HepG2 (cell line): ENCODE results near the gene ZNF30. TPM values are rescaled to one million over a fixed set of nuclear protein-coding genes. Genes with fewer than 3 reads are reported as not detected.

Experiments used
- ARHGAP35 ChIP-seq: sonication (generic); formaldehyde crosslinking; IDR thresholded peaks from 2 replicates; pipeline ENCODE4 v1.9.0; 2022; ENCODE audit warnings: mild to moderate bottlenecking, inconsistent platforms, moderate library complexity, missing genetic modification reagents, borderline replicate concordance
- CENPX ChIP-seq: sonication (generic); formaldehyde crosslinking; IDR thresholded peaks from 2 replicates; pipeline ENCODE4 v1.9.0; 2021; ENCODE audit warnings: mild to moderate bottlenecking, missing genetic modification reagents, moderate library complexity
- HDAC2 ChIP-seq: sonication (generic); formaldehyde crosslinking; IDR thresholded peaks from 2 replicates; pipeline ENCODE4 v1.4.0; 2020; ENCODE audit warnings: missing genetic modification reagents
- KDM5A ChIP-seq: fragments of 200-600 bp; sonication (generic); IDR thresholded peaks from 2 replicates; pipeline ENCODE4 v1.7.0; 2018; ENCODE audit warnings: antibody characterized with exemption, mild to moderate bottlenecking, low read length, borderline replicate concordance
- NR1H2 ChIP-seq: sonication (generic); formaldehyde crosslinking; IDR thresholded peaks from 2 replicates; pipeline ENCODE4 v1.8.1; 2022; ENCODE audit warnings: low read depth, missing genetic modification reagents, borderline replicate concordance
- THYN1 ChIP-seq: sonication (generic); formaldehyde crosslinking; IDR thresholded peaks from 2 replicates; pipeline ENCODE4 v1.8.1; 2023; ENCODE audit warnings: low read depth, mild to moderate bottlenecking, moderate library complexity, missing genetic modification reagents, borderline replicate concordance
- ZFP36L1 ChIP-seq: sonication (generic); formaldehyde crosslinking; IDR thresholded peaks from 2 replicates; pipeline ENCODE4 v1.8.0; 2022; ENCODE audit warnings: mild to moderate bottlenecking, missing genetic modification reagents, moderate library complexity
- ZNF317 ChIP-seq: sonication (generic); formaldehyde crosslinking; IDR thresholded peaks from 2 replicates; pipeline ENCODE4 v1.5.0; 2020; ENCODE audit warnings: mild to moderate bottlenecking, missing genetic modification reagents
- ZNF34 ChIP-seq: sonication (generic); formaldehyde crosslinking; IDR thresholded peaks from 2 replicates; pipeline ENCODE4 v1.4.0; 2020; ENCODE audit warnings: mild to moderate bottlenecking, missing genetic modification reagents, borderline replicate concordance
- ZNF616 ChIP-seq: sonication (generic); formaldehyde crosslinking; IDR thresholded peaks from 2 replicates; pipeline ENCODE4 v1.5.0; 2020; ENCODE audit warnings: low read depth, mild to moderate bottlenecking, missing genetic modification reagents
- ZNF768 ChIP-seq: sonication (generic); formaldehyde crosslinking; IDR thresholded peaks from 2 replicates; pipeline ENCODE4 v1.4.0; 2020; ENCODE audit warnings: missing genetic modification reagents
- ZNF792 ChIP-seq: IDR thresholded peaks from 2 replicates; pipeline ENCODE4 v1.6.1; 2016
- ZSCAN22 ChIP-seq: sonication (generic); formaldehyde crosslinking; IDR thresholded peaks from 2 replicates; pipeline ENCODE4 v1.4.0; 2020; ENCODE audit warnings: mild to moderate bottlenecking, missing genetic modification reagents
- polyA plus RNA-seq, 8 experiments: library from polyadenylated mRNA; depleted of rRNA in 3 of 8; stranded (reverse) in 7 of 8; unstranded in 1 of 8; fragments of >200 nt; fragmentation: Illumina TruSeq in 4 of 8; extraction: Trizol in 4 of 8; gene quantifications; 2 replicates each; pipeline versions ENCODE4 v1.2.1 to v1.2.3, GENCODE V29; 2011 to 2016; ENCODE audit warnings: low read depth in 4 of 8, missing spikeins in 1 of 8, mixed read lengths in 1 of 8; ENCODE audit not compliant: insufficient read depth in 1 of 8
- total RNA-seq, 5 experiments: library from RNA; depleted of rRNA; stranded (reverse); fragments of >200 nt; fragmentation: Illumina TruSeq; extraction: Trizol; gene quantifications; 2 replicates each; pipeline ENCODE4 v1.2.3, GENCODE V29; 2016; ENCODE audit warnings: low read depth in 1 of 5
- TF ChIP-seq, protein P1 (sequence below): sonication (generic); formaldehyde crosslinking; conservative IDR thresholded peaks from 2 replicates; pipeline ENCODE4 v1.4.0; 2020; ENCODE audit warnings: mild to moderate bottlenecking, missing genetic modification reagents, moderate library complexity
- TF ChIP-seq, protein P2 (sequence below): sonication (generic); formaldehyde crosslinking; IDR thresholded peaks from 2 replicates; pipeline ENCODE4 v1.8.0; 2022; ENCODE audit warnings: mild to moderate bottlenecking, missing genetic modification reagents; ENCODE audit not compliant: insufficient replicate concordance
- TF ChIP-seq, protein P3 (sequence below): sonication (generic); formaldehyde crosslinking; IDR thresholded peaks from 2 replicates; pipeline ENCODE4 v1.4.0; 2020; ENCODE audit warnings: missing genetic modification reagents
- TF ChIP-seq, protein P4 (sequence below): sonication (generic); formaldehyde crosslinking; IDR thresholded peaks from 2 replicates; pipeline ENCODE4 v1.5.0; 2020; ENCODE audit warnings: missing genetic modification reagents, mild to moderate bottlenecking, borderline replicate concordance
- TF ChIP-seq, protein P5 (sequence below): sonication (generic); formaldehyde crosslinking; IDR thresholded peaks from 2 replicates; pipeline ENCODE4 v1.5.0; 2020; ENCODE audit warnings: missing genetic modification reagents

Gene ZNF30
- total and polyA plus RNA-seq, 2 of the 13 experiments (the other 11 are each of a cell fraction or from before 2014, with no cell fraction given), result 2.3 to 4.4 TPM

DNA sequence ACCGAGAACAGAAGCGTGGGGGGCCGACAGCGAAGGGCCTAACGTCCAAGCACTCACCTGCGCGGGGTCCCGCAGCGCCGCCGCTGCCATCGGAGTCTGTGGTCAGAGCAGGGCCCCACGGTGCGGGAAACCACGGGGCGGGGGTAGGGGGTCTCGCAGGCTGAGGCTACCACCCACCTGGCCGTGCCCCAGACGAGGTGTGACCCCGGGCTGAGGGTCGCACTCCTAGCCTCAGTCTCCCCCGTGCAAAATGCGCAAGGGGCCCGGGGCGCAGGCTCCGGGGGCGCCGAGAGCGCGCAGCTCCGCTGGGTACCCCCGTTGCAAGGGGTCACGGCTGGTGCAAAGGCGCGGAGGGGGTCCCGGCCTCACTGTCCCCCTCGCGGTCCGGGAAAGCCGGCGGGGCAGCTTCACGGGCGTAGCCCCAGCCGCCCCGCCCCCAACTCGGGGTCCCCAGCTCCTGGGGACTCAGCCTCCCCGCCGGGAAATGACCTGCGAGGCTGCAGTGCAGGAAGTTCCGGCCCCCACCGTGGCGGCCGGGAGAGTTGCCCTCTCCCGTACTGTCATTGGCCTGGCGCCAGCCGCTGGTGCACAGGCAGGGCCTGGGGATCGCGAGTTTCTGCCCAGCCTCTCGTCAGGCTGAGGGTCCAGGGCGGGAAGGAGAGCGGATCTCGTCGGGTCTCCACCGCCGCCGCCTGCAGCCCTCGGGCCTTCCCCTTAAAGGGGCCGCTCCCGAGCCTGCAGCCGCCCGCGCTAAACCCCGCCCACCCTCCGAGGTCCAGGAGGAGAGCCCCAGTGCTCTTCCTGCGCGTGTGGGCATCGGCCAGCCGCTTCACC, 37.1 kb downstream of the ZNF30 start, which contains the start of gene ZNF792 (continued):
- TF ChIP-seq, protein P1, sequence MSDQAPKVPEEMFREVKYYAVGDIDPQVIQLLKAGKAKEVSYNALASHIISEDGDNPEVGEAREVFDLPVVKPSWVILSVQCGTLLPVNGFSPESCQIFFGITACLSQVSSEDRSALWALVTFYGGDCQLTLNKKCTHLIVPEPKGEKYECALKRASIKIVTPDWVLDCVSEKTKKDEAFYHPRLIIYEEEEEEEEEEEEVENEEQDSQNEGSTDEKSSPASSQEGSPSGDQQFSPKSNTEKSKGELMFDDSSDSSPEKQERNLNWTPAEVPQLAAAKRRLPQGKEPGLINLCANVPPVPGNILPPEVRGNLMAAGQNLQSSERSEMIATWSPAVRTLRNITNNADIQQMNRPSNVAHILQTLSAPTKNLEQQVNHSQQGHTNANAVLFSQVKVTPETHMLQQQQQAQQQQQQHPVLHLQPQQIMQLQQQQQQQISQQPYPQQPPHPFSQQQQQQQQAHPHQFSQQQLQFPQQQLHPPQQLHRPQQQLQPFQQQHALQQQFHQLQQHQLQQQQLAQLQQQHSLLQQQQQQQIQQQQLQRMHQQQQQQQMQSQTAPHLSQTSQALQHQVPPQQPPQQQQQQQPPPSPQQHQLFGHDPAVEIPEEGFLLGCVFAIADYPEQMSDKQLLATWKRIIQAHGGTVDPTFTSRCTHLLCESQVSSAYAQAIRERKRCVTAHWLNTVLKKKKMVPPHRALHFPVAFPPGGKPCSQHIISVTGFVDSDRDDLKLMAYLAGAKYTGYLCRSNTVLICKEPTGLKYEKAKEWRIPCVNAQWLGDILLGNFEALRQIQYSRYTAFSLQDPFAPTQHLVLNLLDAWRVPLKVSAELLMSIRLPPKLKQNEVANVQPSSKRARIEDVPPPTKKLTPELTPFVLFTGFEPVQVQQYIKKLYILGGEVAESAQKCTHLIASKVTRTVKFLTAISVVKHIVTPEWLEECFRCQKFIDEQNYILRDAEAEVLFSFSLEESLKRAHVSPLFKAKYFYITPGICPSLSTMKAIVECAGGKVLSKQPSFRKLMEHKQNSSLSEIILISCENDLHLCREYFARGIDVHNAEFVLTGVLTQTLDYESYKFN (CRISPR knock-in tag), result peak; percentile 60
- TF ChIP-seq ZNF34 (CRISPR knock-in tag), result no peak
- no peak; the same call in none of the 2 replicates for TF ChIP-seq HDAC2 (CRISPR knock-in tag)
- TF ChIP-seq ZNF768 (CRISPR knock-in tag), result peak; percentile 20; the same call in 1 of the 2 replicates
- no peak; the same call in 1 of the 2 replicates for TF ChIP-seq ZFP36L1 (CRISPR knock-in tag)
- TF ChIP-seq, protein P2, sequence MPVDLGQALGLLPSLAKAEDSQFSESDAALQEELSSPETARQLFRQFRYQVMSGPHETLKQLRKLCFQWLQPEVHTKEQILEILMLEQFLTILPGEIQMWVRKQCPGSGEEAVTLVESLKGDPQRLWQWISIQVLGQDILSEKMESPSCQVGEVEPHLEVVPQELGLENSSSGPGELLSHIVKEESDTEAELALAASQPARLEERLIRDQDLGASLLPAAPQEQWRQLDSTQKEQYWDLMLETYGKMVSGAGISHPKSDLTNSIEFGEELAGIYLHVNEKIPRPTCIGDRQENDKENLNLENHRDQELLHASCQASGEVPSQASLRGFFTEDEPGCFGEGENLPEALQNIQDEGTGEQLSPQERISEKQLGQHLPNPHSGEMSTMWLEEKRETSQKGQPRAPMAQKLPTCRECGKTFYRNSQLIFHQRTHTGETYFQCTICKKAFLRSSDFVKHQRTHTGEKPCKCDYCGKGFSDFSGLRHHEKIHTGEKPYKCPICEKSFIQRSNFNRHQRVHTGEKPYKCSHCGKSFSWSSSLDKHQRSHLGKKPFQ (CRISPR knock-in tag), result peak; percentile 21
- TF ChIP-seq ARHGAP35 (CRISPR knock-in tag), result no peak
- TF ChIP-seq THYN1 (CRISPR knock-in tag), result no peak
- no peak for TF ChIP-seq ZNF616 (CRISPR knock-in tag)
- TF ChIP-seq, protein P3, sequence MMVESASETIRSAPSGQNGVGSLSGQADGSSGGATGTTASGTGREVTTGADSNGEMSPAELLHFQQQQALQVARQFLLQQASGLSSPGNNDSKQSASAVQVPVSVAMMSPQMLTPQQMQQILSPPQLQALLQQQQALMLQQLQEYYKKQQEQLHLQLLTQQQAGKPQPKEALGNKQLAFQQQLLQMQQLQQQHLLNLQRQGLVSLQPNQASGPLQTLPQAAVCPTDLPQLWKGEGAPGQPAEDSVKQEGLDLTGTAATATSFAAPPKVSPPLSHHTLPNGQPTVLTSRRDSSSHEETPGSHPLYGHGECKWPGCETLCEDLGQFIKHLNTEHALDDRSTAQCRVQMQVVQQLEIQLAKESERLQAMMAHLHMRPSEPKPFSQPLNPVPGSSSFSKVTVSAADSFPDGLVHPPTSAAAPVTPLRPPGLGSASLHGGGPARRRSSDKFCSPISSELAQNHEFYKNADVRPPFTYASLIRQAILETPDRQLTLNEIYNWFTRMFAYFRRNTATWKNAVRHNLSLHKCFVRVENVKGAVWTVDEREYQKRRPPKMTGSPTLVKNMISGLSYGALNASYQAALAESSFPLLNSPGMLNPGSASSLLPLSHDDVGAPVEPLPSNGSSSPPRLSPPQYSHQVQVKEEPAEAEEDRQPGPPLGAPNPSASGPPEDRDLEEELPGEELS, result peak; percentile 31; the same call in 1 of the 2 replicates
- TF ChIP-seq KDM5A, result no peak
- no peak for TF ChIP-seq CENPX (CRISPR knock-in tag)
- TF ChIP-seq ZSCAN22 (CRISPR knock-in tag), result no peak
- no peak; the same call in 1 of the 2 replicates for TF ChIP-seq ZNF317
- peak; percentile 75; the same call in 1 of the 2 replicates for TF ChIP-seq ZNF792 (CRISPR knock-in tag)
- no peak for TF ChIP-seq NR1H2
- TF ChIP-seq, protein P4, sequence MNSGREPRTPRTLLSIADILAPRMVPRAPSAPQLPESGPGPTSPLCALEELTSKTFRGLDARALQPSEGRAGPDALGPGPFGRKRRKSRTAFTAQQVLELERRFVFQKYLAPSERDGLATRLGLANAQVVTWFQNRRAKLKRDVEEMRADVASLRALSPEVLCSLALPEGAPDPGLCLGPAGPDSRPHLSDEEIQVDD (CRISPR knock-in tag), result peak; percentile 16; the same call in 1 of the 2 replicates
- TF ChIP-seq, protein P5, sequence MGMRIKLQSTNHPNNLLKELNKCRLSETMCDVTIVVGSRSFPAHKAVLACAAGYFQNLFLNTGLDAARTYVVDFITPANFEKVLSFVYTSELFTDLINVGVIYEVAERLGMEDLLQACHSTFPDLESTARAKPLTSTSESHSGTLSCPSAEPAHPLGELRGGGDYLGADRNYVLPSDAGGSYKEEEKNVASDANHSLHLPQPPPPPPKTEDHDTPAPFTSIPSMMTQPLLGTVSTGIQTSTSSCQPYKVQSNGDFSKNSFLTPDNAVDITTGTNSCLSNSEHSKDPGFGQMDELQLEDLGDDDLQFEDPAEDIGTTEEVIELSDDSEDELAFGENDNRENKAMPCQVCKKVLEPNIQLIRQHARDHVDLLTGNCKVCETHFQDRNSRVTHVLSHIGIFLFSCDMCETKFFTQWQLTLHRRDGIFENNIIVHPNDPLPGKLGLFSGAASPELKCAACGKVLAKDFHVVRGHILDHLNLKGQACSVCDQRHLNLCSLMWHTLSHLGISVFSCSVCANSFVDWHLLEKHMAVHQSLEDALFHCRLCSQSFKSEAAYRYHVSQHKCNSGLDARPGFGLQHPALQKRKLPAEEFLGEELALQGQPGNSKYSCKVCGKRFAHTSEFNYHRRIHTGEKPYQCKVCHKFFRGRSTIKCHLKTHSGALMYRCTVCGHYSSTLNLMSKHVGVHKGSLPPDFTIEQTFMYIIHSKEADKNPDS, result no peak
